Stromal cell of bone marrow (primary cell): Measurements from ENCODE around the gene WDFY2.

Source experiments
- DNase-seq: peaks from one replicate; pipeline ENCODE4 v3.0.0-alpha.2; 2012; ENCODE audit warnings: low read depth

The WDFY2 gene

GRCh38 chr13:51771418-51772104 is 187.3 kb downstream of the WDFY2 start:
- DNase-seq = no peak

DNA sequence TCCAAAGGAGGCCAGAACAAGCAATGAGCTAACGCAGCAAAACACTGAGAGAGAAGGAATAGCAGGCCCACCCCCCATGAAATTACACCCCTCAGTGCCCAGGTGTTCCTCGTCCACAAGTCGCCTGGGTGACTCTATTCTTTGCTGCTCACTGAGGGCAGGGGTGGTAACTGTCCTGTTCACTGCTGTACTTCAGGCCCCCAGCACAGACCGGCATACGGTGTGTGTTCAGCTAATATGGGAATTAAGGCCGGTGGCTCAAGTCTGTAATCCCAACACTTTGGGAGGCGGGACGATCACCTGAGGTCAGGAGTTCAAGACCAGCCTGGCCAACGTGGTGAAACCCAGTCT is 187.8 kb downstream of the WDFY2 start:
- no peak for DNase-seq

- DNase-seq = no peak
These were observed 188.5 kb downstream of the WDFY2 start for GRCh38 chr13:51772781-51773180.

DNA sequence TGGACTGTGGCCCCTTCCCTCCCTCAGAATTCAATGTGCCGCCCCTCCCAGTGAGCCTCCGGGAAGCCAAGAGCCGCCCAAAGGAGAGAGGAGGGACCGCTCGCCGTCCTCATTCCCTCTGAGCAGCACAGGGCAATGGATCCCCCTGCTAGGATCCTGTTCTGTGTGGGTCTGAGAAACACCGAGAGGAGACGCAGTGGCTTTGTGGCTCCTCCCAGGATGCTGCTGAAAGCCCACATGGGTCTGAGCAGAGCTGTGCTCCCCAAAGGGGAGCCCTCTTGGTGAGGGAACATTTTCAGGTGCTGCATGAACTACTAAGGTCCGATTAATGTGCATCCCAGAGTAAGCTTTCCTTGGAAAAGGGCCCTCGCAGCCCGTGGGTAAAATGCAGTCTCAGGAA is 189.3 kb downstream of the WDFY2 start:
- DNase-seq = no peak

DNA sequence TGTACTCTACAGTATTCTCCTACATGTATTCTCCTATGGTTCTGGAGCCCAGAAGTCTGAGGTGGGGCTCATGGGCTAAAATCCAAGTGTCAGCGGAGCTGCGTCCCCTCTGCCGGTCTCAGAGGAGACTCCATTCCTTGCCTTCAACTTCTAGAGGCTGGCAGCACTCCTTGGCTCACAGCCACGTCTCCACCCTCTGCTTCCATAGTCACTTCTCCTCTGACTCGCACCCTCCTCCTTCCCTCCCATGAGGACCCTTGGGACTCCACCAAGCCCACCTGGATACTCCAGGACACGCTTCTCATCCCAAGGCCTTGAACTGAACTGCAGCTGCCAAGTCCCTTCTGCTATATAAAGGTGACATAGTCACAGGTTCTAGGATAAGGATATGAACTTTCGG is 191.9 kb downstream of the WDFY2 start:
- no peak for DNase-seq

GRCh38 chr13:51777921-51778320 is 193.7 kb downstream of the WDFY2 start:
- no peak for DNase-seq

- no peak for DNase-seq
These were observed 194.1 kb downstream of the WDFY2 start for GRCh38 chr13:51778392-51778791.

GRCh38 chr13:51780099-51780498 is 195.8 kb downstream of the WDFY2 start:
- no peak for DNase-seq

- no peak for DNase-seq
These were observed 197.2 kb downstream of the WDFY2 start for GRCh38 chr13:51781246-51782022.

GRCh38 chr13:51782026-51782710 is 197.9 kb downstream of the WDFY2 start:
- no peak for DNase-seq

DNA sequence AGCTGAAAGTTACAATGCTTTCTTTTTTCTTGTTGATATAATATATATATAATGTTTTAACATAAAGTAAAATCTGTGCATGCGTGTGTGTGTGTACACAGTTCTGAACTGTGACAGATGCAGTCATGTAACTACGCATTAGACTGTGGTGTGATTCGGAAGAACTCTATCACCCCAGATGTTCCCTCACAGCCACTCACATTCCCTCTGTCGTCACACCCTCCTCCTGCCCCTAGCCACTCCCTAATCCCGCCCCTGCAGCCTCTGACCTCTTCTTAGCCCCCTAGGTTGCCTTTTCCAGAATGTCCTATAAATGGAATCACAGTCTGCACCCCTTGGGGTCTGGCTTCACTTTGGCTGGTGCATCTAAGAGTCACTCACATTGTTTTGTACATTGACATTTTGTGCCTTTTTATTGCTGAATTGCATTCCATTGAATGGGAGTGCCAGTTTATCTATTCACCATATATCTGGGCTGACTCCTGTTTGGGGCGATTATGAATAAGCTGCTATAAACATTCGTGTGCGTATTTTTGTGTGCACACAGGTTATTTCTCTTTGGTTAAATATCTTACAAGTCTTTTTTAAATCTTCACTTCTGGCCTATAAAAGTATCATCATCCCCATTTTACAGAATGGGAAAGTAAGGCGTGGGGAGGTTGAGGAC is 199.3 kb downstream of the WDFY2 start:
- no peak for DNase-seq

- no peak for DNase-seq
These were observed 199.8 kb downstream of the WDFY2 start for GRCh38 chr13:51784097-51784496.

GRCh38 chr13:51785712-51786424 is 201.6 kb downstream of the WDFY2 start:
- no peak for DNase-seq

DNA sequence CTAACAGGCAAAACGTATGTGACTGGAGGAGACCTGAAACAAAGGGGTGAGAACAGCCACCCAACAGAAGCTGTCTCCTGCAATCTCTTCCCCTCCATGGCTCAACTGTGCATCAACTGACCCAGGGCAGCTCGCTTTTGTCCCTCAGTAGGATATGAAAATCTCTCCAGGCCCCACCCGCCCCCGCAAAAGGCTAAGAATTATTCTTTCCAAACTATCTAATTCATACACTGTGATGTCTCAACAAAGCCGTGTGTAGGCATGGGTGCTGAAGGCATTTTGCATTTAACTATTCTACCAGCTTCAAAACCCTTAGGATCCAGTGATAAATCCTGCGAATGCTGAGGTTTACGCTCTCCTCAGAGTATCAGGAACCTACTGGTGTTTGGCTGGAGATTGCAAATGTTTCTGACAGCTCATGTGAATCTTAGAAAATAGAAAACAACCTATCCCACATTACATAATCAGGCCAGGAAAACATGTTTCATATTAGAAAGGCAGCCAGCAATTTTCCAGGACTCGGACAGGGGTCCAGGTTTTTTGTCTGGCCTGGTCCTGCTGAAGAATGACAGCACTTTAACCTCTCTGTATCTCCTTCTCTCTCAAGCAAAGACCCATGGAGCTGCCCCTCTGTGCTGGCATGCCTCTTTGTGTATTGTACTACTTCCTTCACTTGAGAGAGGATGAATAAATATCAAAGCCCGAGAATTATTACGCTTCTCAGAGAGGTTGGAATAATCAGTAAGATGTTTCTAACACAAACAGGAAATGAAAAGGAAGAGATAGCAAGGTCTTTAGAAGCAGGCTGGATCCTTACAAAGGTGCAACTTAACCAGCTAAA is 202.4 kb downstream of the WDFY2 start:
- no peak for DNase-seq

DNA sequence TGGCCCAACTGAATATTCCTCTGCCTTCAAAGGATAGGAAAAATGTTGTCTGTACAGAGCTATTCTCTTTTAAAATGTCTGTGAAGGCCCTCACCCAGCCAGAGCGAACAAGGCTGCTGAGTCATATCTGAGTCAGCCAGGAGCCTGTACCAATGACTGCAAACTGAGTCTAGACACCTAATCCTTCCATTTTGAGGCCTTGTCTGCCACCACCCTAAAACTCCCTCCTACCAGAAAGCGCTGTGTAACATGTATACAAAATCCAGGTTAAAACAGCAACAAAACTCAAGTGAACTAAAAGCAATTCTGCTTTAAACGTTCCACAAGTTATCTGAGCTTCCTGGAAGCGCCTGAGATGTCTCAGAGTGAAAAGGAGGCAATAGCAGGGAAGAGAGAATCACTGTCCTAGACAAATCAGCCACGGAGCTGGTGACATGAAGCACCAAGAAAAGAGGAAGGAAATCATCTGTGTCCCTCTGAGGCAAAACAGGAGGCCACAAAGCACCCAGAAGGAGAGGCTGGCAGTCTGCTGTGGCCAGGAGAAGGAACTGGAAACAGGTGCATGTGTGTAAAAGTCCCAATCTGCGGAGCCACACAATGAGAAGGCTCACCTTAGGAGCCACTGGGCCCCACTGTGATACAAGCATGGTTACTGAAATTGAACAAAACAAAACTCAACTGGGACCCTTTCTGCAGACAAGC is 209.5 kb downstream of the WDFY2 start:
- DNase-seq = peak; percentile 50

- DNase-seq = no peak
These were observed 210.7 kb downstream of the WDFY2 start for GRCh38 chr13:51794964-51795363.

GRCh38 chr13:51795419-51795818 is 211.2 kb downstream of the WDFY2 start:
- DNase-seq = no peak

DNA sequence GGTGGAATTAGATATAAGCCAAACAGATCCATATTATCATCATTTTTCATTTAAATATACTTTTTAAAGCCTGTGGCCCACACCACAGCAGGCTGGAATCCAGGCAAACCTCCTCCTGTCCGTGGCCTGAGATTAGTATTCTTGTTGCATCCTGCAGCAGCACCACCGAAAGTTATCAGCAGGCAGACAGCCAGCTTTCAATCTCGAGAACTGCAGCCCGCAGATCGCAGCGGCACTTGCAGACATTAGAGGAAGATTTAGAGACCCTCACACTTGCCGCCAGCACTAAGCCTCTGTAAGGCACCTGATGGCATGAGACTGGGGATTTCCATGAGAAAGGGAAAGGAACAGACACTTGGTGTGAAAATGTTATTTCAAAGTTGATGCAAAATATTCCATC is 212.3 kb downstream of the WDFY2 start:
- no peak for DNase-seq

DNA sequence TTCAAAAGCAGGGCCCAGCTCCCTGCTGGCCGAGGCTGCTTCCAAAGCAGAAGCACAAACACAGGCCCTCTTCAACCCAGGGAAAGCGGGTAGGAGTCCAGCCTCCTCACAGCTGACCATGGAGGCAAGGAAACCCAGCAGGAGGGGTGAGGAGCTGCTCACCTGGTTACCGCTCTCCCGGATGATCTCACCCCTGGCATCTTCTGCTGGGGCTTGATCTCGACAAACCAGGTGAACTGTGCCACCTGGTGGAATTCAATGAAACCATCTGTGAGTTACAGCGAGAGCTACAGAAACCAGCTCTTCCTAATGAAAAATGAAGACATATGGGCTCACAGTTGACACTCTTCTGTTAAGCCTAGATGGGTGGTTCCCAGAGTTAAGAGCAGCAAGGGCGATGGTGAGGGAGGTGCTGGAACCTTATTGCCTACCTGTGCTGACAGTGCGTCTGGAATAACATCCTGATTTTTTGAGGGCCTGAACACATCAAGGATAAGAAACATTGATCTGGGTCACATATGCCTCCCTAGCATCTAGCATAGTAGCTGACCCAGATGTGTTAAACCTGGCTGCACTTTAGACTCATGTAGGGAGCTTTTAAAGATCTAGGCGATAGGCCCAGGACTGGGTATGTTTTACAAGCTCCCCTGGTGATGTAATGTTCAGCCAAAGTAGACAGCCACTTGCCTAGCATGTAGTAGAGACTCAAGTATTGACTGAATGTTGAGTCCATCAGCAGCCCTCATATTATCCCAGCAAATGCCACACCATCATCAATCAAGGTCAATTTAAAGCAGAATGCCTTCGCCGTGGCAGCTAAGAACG is 213.6 kb downstream of the WDFY2 start:
- DNase-seq = no peak

GRCh38 chr13:51799261-51799660 is 215.0 kb downstream of the WDFY2 start:
- DNase-seq = no peak
